Spleen (tissue), 11 donors: ENCODE data around the gene NPHP4. TPM values are rescaled to one million over a fixed set of nuclear protein-coding genes. Genes with fewer than 3 reads are reported as not detected.

Experiments used
- DNase-seq: peaks from one replicate; pipeline ENCODE4 v3.0.0-alpha.2; 2020
- H3K27ac ChIP-seq, 8 donors: fragments of 200-600 bp; sonication (generic) in 7 of 8; 1 replicate in 4 of 8; 2 replicates in 4 of 8; pipeline versions ENCODE4 v1.5.0 to v1.8.0; 2016 to 2021; ENCODE audit warnings: inconsistent platforms in 4 of 8, mild to moderate bottlenecking in 4 of 8, moderate library complexity in 1 of 8
- H3K27me3 ChIP-seq, 7 donors: fragments of 200-600 bp; sonication (generic) in 6 of 7; replicated peaks in 1 of 7; 1 replicate in 4 of 7; 2 replicates in 3 of 7; pipeline versions ENCODE4 v1.5.0 to v1.8.0; 2016 to 2021; ENCODE audit warnings: inconsistent platforms in 3 of 7, mild to moderate bottlenecking in 1 of 7
- H3K36me3 ChIP-seq, 6 donors: fragments of 200-600 bp; sonication (generic) in 5 of 6; 1 replicate in 4 of 6; 2 replicates in 2 of 6; pipeline versions ENCODE4 v1.5.0 to v1.8.0; 2016 to 2021; ENCODE audit warnings: inconsistent platforms in 2 of 6
- H3K4me1 ChIP-seq, 6 donors: fragments of 200-600 bp; sonication (generic) in 5 of 6; 1 replicate in 3 of 6; 2 replicates in 3 of 6; pipeline versions ENCODE4 v1.5.0 to v1.8.0; 2016 to 2021; ENCODE audit warnings: inconsistent platforms in 3 of 6
- H3K4me3 ChIP-seq, 8 donors: fragments of 200-600 bp; sonication (generic) in 7 of 8; 1 replicate in 4 of 8; 2 replicates in 4 of 8; pipeline versions ENCODE4 v1.5.0 to v1.8.0; 2016 to 2021; ENCODE audit warnings: inconsistent platforms in 4 of 8, mild to moderate bottlenecking in 4 of 8, moderate library complexity in 2 of 8
- H3K9me3 ChIP-seq, 8 donors: fragments of 200-600 bp; sonication (generic) in 7 of 8; 1 replicate in 4 of 8; 2 replicates in 4 of 8; pipeline versions ENCODE4 v1.5.0 to v1.8.0; 2016 to 2021; ENCODE audit warnings: inconsistent platforms in 4 of 8
- POLR2A ChIP-seq, 3 donors: fragments of 450-650 bp; IDR thresholded peaks; one replicate each; pipeline ENCODE4 v1.5.1; 2017; ENCODE audit warnings: antibody characterized with exemption in 3 of 3, mild to moderate bottlenecking in 1 of 3
- POLR2AphosphoS5 ChIP-seq, 3 donors: sonication (generic); formaldehyde crosslinking; IDR thresholded peaks; one replicate each; pipeline ENCODE4 v1.5.1; 2017; ENCODE audit warnings: antibody characterized with exemption in 3 of 3
- WGBS, 5 donors: extraction: QIAGEN DNeasy Blood & Tissue Kit in 3 of 5; methylation state at CpG; one replicate each; pipeline versions ENCODE4 v1.1.5 to v1.1.7; 2013 to 2018; 5-methylcytosine and 5-hydroxymethylcytosine counted together
- intact Hi-C: fragments of 100-400 bp; cut with DNase I; formaldehyde crosslinking; loops from one replicate; pipeline ENCODE4 v1.15.0; 2023; ENCODE audit warnings: low total_unique reads
- polyA plus RNA-seq, 3 donors: library from polyadenylated mRNA; stranded (reverse); fragments of 200-250 nt; gene quantifications; one replicate each; pipeline ENCODE4 v1.2.1, GENCODE V29; 2013
- total RNA-seq, 7 donors: library from RNA; depleted of rRNA in 3 of 7; stranded (reverse); fragments of >200 nt in 3 of 7; fragmentation: NEBNext Ultra II Directional in 4 of 7; extraction: Animal tissue kit (Norgen Biotek cat#: 25700) in 4 of 7; gene quantifications; one replicate each; pipeline versions ENCODE4 v1.1.0 to v1.2.1, GENCODE V29; 2016 to 2021
- TF ChIP-seq, protein P1 (sequence below), 11 experiments: fragments of 200-600 bp in 7 of 11; fragments of 450-650 bp in 4 of 11; sonication (generic) in 4 of 11; IDR thresholded peaks in 8 of 11; conservative IDR thresholded peaks in 3 of 11; 1 replicate in 7 of 11; 2 replicates in 4 of 11; pipeline versions ENCODE4 v1.4.0 to v1.8.0; 2016 to 2021; ENCODE audit warnings: antibody characterized with exemption in 11 of 11, inconsistent platforms in 4 of 11, mild to moderate bottlenecking in 1 of 11
- donor health status: healthy with polysubstance abuse.
- donor health status: DM: no; HTN: no; CAD: no; lungs with moderate emphysema.
- donor health status: DM: no; HTN: no; CAD: no.
- donor health status: Bipolar disorder and iron deficiency.
- donor health status: healthy.
- donor health status: DM: no; HTN: no; CAD: no.
- donor health status: DM: yes; HTN: yes; CAD: no.

NPHP4 gene
- total and polyA plus RNA-seq, 10 donors, result 1.2 to 17.5 (median 9.4) TPM

DNA sequence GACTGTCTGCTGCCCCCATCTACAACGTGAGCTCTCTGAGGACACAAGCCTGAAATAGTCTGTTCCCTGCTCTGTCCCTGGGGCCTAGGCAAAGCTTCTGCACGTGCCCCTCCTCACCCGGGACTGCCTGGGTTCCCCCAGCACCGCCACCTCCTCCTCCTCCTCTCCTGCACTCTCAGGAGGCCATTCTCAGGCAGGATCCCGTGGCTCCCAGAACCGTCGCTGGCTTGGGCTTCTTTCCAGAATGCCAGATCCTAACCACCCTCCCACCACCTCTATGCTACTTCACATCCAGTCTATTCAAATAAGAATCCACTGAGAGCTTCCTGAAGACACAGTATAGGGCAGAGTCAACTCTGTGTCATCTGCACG lies 11.2 kb downstream of the NPHP4 start:
- TF ChIP-seq POLR2A (IDR thresholded peaks at IDR 0.05), result no peak
- H3K27ac ChIP-seq, result no peak overlapping the region
- no peak overlapping the region for H3K4me3 ChIP-seq
- peak; percentile 51 for DNase-seq
- 63 to 75% (median 74%) methylated on average over 8 of the region's 8 CpGs for WGBS, 5 donors
- H3K36me3 ChIP-seq, result peaks cover 0 to 48% (median 2%) of the 10 kb centered on the region in 6 donors
- intact Hi-C loops, result no loop called here
- H3K27me3 ChIP-seq, result no peaks in the 10 kb centered on the region
- peaks cover 0 to 43% (median 4%) of the 10 kb centered on the region in 6 donors for H3K4me1 ChIP-seq
- no peaks in the 10 kb centered on the region for H3K9me3 ChIP-seq

- peak; percentile 67 for DNase-seq
- Histone ChIP-seq H3K9me3 (no peaks in the 10 kb centered on the region), H3K27me3 (no peaks in the 10 kb centered on the region), H3K4me1 (peaks cover 0 to 49% (median 4%) of the 10 kb centered on the region in 6 donors), H3K36me3 (peaks cover 0 to 48% (median 2%) of the 10 kb centered on the region in 6 donors), H3K27ac (no peak overlapping the region), H3K4me3 (no peak overlapping the region)
- TF ChIP-seq POLR2A (IDR thresholded peaks at IDR 0.05) (no peak), POLR2AphosphoS5 (IDR thresholded peaks at IDR 0.05) (peak in 1 of 3 donors; percentile 40)
- intact Hi-C loops, result no loop called here
- WGBS, 5 donors, result 50 to 62% (median 54%) methylated on average over 20 of the region's 20 CpGs
Measured at GRCh38 chr1:5980314-5981008, 11.8 kb downstream of the NPHP4 start.

DNA sequence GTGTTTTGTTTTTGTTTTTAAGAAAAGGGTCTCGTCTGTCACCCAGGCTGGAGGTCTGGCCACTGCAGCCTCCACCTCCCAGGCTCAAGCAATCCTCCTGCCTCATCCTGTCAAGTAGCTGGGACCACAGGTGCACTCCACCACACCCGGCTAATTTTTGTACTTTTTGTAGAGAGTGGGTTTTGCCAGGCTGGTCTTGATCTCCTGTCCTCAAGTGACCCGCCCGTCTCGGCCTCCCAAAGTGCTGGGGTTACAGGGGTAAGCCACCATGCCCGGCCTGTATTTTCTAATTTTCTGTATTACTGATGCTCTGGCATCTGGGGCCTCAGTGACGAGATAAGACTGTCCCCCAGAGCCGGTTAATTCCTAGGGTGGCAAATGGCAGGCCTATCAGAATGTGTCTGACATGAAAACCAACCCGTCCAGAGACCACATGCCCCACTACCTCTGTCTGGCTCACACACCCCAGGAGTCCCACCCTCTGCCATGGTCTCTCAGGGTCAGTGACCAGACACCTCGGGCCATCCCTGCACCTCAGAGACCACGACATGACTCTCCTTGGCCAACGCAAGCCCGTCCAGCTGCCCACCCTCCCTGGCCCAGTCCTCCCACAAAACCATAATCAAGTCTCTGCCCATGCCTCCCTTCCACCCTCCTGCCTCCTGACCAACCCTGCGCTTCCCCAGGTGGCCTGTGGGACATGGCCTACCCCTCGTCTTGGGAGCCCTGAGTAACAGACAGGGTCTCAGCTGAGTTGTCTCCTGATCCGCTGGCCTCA lies 12.5 kb downstream of the NPHP4 start:
- intact Hi-C loops, result no loop called here
- H3K9me3 ChIP-seq, result no peaks in the 10 kb centered on the region
- TF ChIP-seq POLR2AphosphoS5 (IDR thresholded peaks at IDR 0.05) (no peak), POLR2A (IDR thresholded peaks at IDR 0.05) (no peak)
- TF ChIP-seq, protein P1, sequence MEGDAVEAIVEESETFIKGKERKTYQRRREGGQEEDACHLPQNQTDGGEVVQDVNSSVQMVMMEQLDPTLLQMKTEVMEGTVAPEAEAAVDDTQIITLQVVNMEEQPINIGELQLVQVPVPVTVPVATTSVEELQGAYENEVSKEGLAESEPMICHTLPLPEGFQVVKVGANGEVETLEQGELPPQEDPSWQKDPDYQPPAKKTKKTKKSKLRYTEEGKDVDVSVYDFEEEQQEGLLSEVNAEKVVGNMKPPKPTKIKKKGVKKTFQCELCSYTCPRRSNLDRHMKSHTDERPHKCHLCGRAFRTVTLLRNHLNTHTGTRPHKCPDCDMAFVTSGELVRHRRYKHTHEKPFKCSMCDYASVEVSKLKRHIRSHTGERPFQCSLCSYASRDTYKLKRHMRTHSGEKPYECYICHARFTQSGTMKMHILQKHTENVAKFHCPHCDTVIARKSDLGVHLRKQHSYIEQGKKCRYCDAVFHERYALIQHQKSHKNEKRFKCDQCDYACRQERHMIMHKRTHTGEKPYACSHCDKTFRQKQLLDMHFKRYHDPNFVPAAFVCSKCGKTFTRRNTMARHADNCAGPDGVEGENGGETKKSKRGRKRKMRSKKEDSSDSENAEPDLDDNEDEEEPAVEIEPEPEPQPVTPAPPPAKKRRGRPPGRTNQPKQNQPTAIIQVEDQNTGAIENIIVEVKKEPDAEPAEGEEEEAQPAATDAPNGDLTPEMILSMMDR (IDR thresholded peaks at IDR 0.05 in 8 of 11, conservative IDR thresholded peaks at IDR 0.05 in 3 of 11), result no peak
- 89 to 94% (median 92%) methylated on average over 12 to 16 of the region's 16 CpGs for WGBS, 5 donors
- peaks cover 0 to 54% (median 4%) of the 10 kb centered on the region in 6 donors for H3K4me1 ChIP-seq
- no peak overlapping the region for H3K27ac ChIP-seq
- H3K4me3 ChIP-seq, result no peak overlapping the region
- H3K36me3 ChIP-seq, result peaks cover 0 to 42% (median 0%) of the 10 kb centered on the region in 6 donors
- no peaks in the 10 kb centered on the region for H3K27me3 ChIP-seq
- DNase-seq, result peak; percentile 28

DNA sequence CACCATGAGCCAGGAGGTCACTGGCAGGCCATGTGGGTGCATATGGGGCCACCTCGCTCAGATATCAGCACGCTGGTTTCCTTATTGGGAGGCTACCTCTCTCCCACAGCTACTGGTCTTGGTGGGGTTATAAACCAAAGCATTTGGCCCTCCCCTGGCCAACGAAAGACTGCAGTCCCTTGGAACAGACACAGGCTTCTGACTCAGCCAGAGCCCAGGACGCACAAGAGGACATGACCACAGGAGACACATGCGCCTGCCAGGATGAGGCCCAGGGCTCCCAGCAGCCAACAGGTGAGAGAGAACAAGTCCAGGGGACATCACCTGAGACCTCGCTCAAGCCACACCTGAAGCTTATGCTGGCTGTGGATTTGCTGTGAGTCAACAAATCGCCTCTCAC lies 13.8 kb downstream of the NPHP4 start:
- peaks cover 0 to 29% (median 0%) of the 10 kb centered on the region in 6 donors for H3K36me3 ChIP-seq
- H3K9me3 ChIP-seq, result no peaks in the 10 kb centered on the region
- no peaks in the 10 kb centered on the region for H3K27me3 ChIP-seq
- no peak overlapping the region for H3K27ac ChIP-seq
- TF ChIP-seq POLR2A (IDR thresholded peaks at IDR 0.05) (no peak), POLR2AphosphoS5 (IDR thresholded peaks at IDR 0.05) (no peak)
- TF ChIP-seq, protein P1 (IDR thresholded peaks at IDR 0.05 in 8 of 11, conservative IDR thresholded peaks at IDR 0.05 in 3 of 11), result no peak
- peak; percentile 58 for DNase-seq
- H3K4me3 ChIP-seq, result no peak overlapping the region
- WGBS, 5 donors, result 72 to 92% (median 79%) methylated on average over 6 to 7 of the region's 7 CpGs
- H3K4me1 ChIP-seq, result peaks cover 0 to 54% (median 4%) of the 10 kb centered on the region in 6 donors
- intact Hi-C loops, result no loop called here
